Stimulated activated CD4-positive, alpha-beta T cell treated with anti-CD3 and anti-CD28 coated beads, TNF-alpha, amount 100 ng/mL, for 1 hour (primary cell): ENCODE data around the gene GPRC5A.

Source experiments
- DNase-seq, 3 donors: peaks; one replicate each; pipeline ENCODE4 v3.0.0-alpha.2; 2020; ENCODE audit warnings: low read depth in 3 of 3, low spot score in 1 of 3

GPRC5A gene

GRCh38 chr12:12938541-12938940, 47.2 kb downstream of the GPRC5A start:
- no peak for DNase-seq

- no peak for DNase-seq
These were observed 48.5 kb downstream of the GPRC5A start for GRCh38 chr12:12939888-12940287.

GRCh38 chr12:12941450-12942350, 50.3 kb downstream of the GPRC5A start:
- no peak for DNase-seq

- no peak for DNase-seq
These were observed 52.4 kb downstream of the GPRC5A start for GRCh38 chr12:12943586-12944260.

GRCh38 chr12:12945591-12945990, 54.2 kb downstream of the GPRC5A start:
- DNase-seq: no peak

GRCh38 chr12:12946686-12947355, 55.5 kb downstream of the GPRC5A start:
- DNase-seq: no peak

GRCh38 chr12:12947902-12948301, 56.5 kb downstream of the GPRC5A start:
- DNase-seq: no peak

GRCh38 chr12:12951504-12951903, 60.1 kb downstream of the GPRC5A start:
- DNase-seq: no peak

- no peak for DNase-seq
These were observed 60.7 kb downstream of the GPRC5A start, which contains the start of gene GPRC5D for GRCh38 chr12:12952036-12952435. Gene GPRC5D (minus strand): TSS chr12:12952170. CDS start chr12:12950384, 1,786 bp downstream.

GRCh38 chr12:12954356-12954755, 63.0 kb downstream of the GPRC5A start:
- DNase-seq: no peak

- no peak for DNase-seq
These were observed 63.7 kb downstream of the GPRC5A start for GRCh38 chr12:12954878-12955625.

GRCh38 chr12:12958886-12959285, 67.5 kb downstream of the GPRC5A start:
- DNase-seq: no peak

- no peak for DNase-seq
These were observed 69.4 kb downstream of the GPRC5A start for GRCh38 chr12:12960639-12961209.

- DNase-seq: no peak
These were observed 72.9 kb downstream of the GPRC5A start for GRCh38 chr12:12964255-12964654.

- DNase-seq: no peak
These were observed 74.5 kb downstream of the GPRC5A start for GRCh38 chr12:12965836-12966235.
